Loucy (cell line): Measurements from ENCODE around the gene OR2K2.

Experiments
- CTCF ChIP-seq: fragments of 200-600 bp; sonication (generic); conservative IDR thresholded peaks from 2 replicates; pipeline ENCODE4 v1.5.1; 2014; ENCODE audit warnings: mild to moderate bottlenecking, antibody characterized with exemption, low read length
- EZH2phosphoT487 ChIP-seq: fragments of 200-600 bp; IDR thresholded peaks from 2 replicates; pipeline ENCODE4 v1.6.1; 2018; ENCODE audit warnings: antibody characterized with exemption, mild to moderate bottlenecking, moderate library complexity, borderline replicate concordance

GRCh38 chr9:111320631-111321030 lies 9.4 kb downstream of the OR2K2 start:
- no peak for TF ChIP-seq CTCF
- TF ChIP-seq EZH2phosphoT487: no peak
